ENCODE data around the gene SLC41A3. TPM values are rescaled to one million over a fixed set of nuclear protein-coding genes. Genes with fewer than 3 reads are reported as not detected.

The SLC41A3 gene
- total and polyA plus RNA-seq, 4 donors = 9.3 to 19.8 (median 12.7) TPM

- TF ChIP-seq, protein P1, sequence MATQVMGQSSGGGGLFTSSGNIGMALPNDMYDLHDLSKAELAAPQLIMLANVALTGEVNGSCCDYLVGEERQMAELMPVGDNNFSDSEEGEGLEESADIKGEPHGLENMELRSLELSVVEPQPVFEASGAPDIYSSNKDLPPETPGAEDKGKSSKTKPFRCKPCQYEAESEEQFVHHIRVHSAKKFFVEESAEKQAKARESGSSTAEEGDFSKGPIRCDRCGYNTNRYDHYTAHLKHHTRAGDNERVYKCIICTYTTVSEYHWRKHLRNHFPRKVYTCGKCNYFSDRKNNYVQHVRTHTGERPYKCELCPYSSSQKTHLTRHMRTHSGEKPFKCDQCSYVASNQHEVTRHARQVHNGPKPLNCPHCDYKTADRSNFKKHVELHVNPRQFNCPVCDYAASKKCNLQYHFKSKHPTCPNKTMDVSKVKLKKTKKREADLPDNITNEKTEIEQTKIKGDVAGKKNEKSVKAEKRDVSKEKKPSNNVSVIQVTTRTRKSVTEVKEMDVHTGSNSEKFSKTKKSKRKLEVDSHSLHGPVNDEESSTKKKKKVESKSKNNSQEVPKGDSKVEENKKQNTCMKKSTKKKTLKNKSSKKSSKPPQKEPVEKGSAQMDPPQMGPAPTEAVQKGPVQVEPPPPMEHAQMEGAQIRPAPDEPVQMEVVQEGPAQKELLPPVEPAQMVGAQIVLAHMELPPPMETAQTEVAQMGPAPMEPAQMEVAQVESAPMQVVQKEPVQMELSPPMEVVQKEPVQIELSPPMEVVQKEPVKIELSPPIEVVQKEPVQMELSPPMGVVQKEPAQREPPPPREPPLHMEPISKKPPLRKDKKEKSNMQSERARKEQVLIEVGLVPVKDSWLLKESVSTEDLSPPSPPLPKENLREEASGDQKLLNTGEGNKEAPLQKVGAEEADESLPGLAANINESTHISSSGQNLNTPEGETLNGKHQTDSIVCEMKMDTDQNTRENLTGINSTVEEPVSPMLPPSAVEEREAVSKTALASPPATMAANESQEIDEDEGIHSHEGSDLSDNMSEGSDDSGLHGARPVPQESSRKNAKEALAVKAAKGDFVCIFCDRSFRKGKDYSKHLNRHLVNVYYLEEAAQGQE (IDR thresholded peaks at IDR 0.05) = no peak
- TF ChIP-seq SP1 (IDR thresholded peaks at IDR 0.05) (no peak), RAD21 (IDR thresholded peaks at IDR 0.05) (no peak), RXRA (IDR thresholded peaks at IDR 0.05) (no peak), FOXA2 (IDR thresholded peaks at IDR 0.05) (no peak), ATF3 (IDR thresholded peaks at IDR 0.05) (no peak), YY1 (IDR thresholded peaks at IDR 0.05) (no peak), HNF4A (conservative IDR thresholded peaks at IDR 0.05) (no peak), NR2F2 (IDR thresholded peaks at IDR 0.05) (no peak), HNF4G (IDR thresholded peaks at IDR 0.05) (no peak)
- TF ChIP-seq, protein P2, sequence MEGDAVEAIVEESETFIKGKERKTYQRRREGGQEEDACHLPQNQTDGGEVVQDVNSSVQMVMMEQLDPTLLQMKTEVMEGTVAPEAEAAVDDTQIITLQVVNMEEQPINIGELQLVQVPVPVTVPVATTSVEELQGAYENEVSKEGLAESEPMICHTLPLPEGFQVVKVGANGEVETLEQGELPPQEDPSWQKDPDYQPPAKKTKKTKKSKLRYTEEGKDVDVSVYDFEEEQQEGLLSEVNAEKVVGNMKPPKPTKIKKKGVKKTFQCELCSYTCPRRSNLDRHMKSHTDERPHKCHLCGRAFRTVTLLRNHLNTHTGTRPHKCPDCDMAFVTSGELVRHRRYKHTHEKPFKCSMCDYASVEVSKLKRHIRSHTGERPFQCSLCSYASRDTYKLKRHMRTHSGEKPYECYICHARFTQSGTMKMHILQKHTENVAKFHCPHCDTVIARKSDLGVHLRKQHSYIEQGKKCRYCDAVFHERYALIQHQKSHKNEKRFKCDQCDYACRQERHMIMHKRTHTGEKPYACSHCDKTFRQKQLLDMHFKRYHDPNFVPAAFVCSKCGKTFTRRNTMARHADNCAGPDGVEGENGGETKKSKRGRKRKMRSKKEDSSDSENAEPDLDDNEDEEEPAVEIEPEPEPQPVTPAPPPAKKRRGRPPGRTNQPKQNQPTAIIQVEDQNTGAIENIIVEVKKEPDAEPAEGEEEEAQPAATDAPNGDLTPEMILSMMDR (IDR thresholded peaks at IDR 0.05; ENCODE audit: low read depth, low read length, missing input control) = no peak
- 91% methylated on average over 1 of the region's 1 CpG for WGBS
Observed at GRCh38 chr3:126018545-126018944, 65.4 kb downstream of the SLC41A3 start.

GRCh38 chr3:126017362-126017761, 66.6 kb downstream of the SLC41A3 start:
- Histone ChIP-seq H3K4me3 (ENCODE audit: low read depth in 1 of 3, low read length in 3 of 3) (no peak overlapping the region), H3K4me1 (ENCODE audit: control insufficient read depth in 4 of 4, insufficient read depth in 4 of 4, low read length in 3 of 4) (no peaks in the 10 kb centered on the region), H3K27me3 (ENCODE audit: control insufficient read depth in 4 of 4, insufficient read depth in 4 of 4, low read length in 3 of 4) (no peaks in the 10 kb centered on the region), H3K27ac (ENCODE audit: low read depth in 1 of 2, low read length in 2 of 2) (no peak overlapping the region), H3K36me3 (ENCODE audit: control insufficient read depth in 4 of 4, insufficient read depth in 3 of 4, low read depth in 1 of 4, low read length in 3 of 4) (peaks cover 0 to 8% (median 0%) of the 10 kb centered on the region in 4 donors), H3K9me3 (ENCODE audit: control insufficient read depth in 4 of 4, low read length in 3 of 4) (no peaks in the 10 kb centered on the region), H3K9ac (ENCODE audit: low read depth in 1 of 2, low read length in 2 of 2) (no peak overlapping the region)
- 94% methylated on average over 9 of the region's 9 CpGs for WGBS
- DNase-seq (ENCODE audit: low spot score) = no peak
- TF ChIP-seq HNF4G (IDR thresholded peaks at IDR 0.05) (no peak), FOXA2 (IDR thresholded peaks at IDR 0.05) (no peak), TAF1 (conservative IDR thresholded peaks at IDR 0.05) (no peak), GABPA (IDR thresholded peaks at IDR 0.05 in 1 of 2, conservative IDR thresholded peaks at IDR 0.05 in 1 of 2) (no peak), ATF3 (IDR thresholded peaks at IDR 0.05) (no peak), JUND (IDR thresholded peaks at IDR 0.05) (no peak)

More at GRCh38 chr3:126018545-126018944, 65.4 kb downstream of the SLC41A3 start:
- Histone ChIP-seq H3K27ac (ENCODE audit: low read depth in 1 of 2, low read length in 2 of 2) (no peak overlapping the region), H3K4me1 (ENCODE audit: control insufficient read depth in 4 of 4, insufficient read depth in 4 of 4, low read length in 3 of 4) (no peaks in the 10 kb centered on the region), H3K9me3 (ENCODE audit: control insufficient read depth in 4 of 4, low read length in 3 of 4) (no peaks in the 10 kb centered on the region), H3K9ac (ENCODE audit: low read depth in 1 of 2, low read length in 2 of 2) (no peak overlapping the region), H3K27me3 (ENCODE audit: control insufficient read depth in 4 of 4, insufficient read depth in 4 of 4, low read length in 3 of 4) (no peaks in the 10 kb centered on the region), H3K36me3 (ENCODE audit: control insufficient read depth in 4 of 4, insufficient read depth in 3 of 4, low read depth in 1 of 4, low read length in 3 of 4) (peaks cover 0 to 7% (median 0%) of the 10 kb centered on the region in 4 donors), H3K4me3 (ENCODE audit: low read depth in 1 of 3, low read length in 3 of 3) (no peak overlapping the region)
- no peak for DNase-seq (ENCODE audit: low spot score)

All from liver (tissue), 9 donors.